K562 (cell line): ENCODE results near the gene RGS3. TPM values are rescaled to one million over a fixed set of nuclear protein-coding genes. Genes with fewer than 3 reads are reported as not detected.

ENCODE experiments used
- ATAC-seq: fragments of 200-7000 bp; cut with Tn5 transposase; 3 replicates; pipeline ENCODE4 v1.9.1; 2020; ENCODE audit warnings: moderate library complexity
- BruUV-seq: library from RNA; stranded (reverse); fragments of 400-500 nt; replicated peaks from 2 replicates; lab custom pipeline; 2021; lab: Mats Ljungman, UMichigan
- CTCF ChIA-PET: fragments of 300-600 bp; formaldehyde crosslinking; extraction: SDS; loops from one replicate; lab custom pipeline; 2021; ENCODE audit warnings: low intra/inter-chr PET ratio; lab: Yijun Ruan, JAX
- POLR2A ChIA-PET: fragments of 300-600, 350-650 bp; sonication (Branson Sonifier 250); formaldehyde crosslinking; extraction: SDS; loops from one replicate; lab custom pipeline; 2021; ENCODE audit warnings: antibody characterized with exemption, inconsistent platforms; lab: Yijun Ruan, JAX
- DNase-seq, 4 experiments: peaks; one replicate each; pipeline versions ENCODE4 v3.0.0 to v3.0.0-alpha.2; 2011 to 2018; ENCODE audit warnings: low spot score in 3 of 4, mixed read lengths in 3 of 4; ENCODE audit errors: extremely low read depth in 1 of 4
- FAIRE-seq: peaks from 2 replicates; lab custom pipeline; 2011; peaks lifted over from hg19 to GRCh38; lab: Jason Lieb, UNC
- H2AFZ ChIP-seq: 2 replicates; pipeline ENCODE4 v1.6.0; 2011; ENCODE audit warnings: low read depth, low read length, control low read depth, inconsistent platforms
- H3K27ac ChIP-seq: fragments of 200-600 bp; 3 replicates; pipeline ENCODE4 v1.8.0; 2011; ENCODE audit warnings: low read depth, mild to moderate bottlenecking, control low read depth, inconsistent platforms, low read length, moderate library complexity, mixed read lengths; ENCODE audit errors: extremely low read depth
- H3K27me3 ChIP-seq, 2 experiments: fragments of 300-600 bp in 1 of 2; 2 replicates in 1 of 2; 3 replicates in 1 of 2; pipeline versions ENCODE4 v1.6.0 to v1.8.0; 2011; ENCODE audit warnings: inconsistent platforms in 2 of 2, low read length in 2 of 2, mild to moderate bottlenecking in 1 of 2, mixed read lengths in 1 of 2, moderate library complexity in 1 of 2; ENCODE audit not compliant: control insufficient read depth in 2 of 2, insufficient read depth in 2 of 2
- H3K36me3 ChIP-seq: fragments of 300-600 bp; 3 replicates; pipeline ENCODE4 v1.8.0; 2011; ENCODE audit warnings: mild to moderate bottlenecking, low read length, inconsistent platforms; ENCODE audit not compliant: control insufficient read depth, insufficient read depth
- H3K4me1 ChIP-seq, 2 experiments: fragments of 200-600 bp in 1 of 2; replicated peaks in 1 of 2; 2 replicates in 1 of 2; 3 replicates in 1 of 2; pipeline versions ENCODE4 v1.5.1 to v1.8.0; 2011; ENCODE audit warnings: inconsistent platforms in 2 of 2, low read length in 2 of 2, mild to moderate bottlenecking in 1 of 2, mixed read lengths in 1 of 2, moderate library complexity in 1 of 2; ENCODE audit not compliant: control insufficient read depth in 2 of 2, insufficient read depth in 2 of 2
- H3K4me2 ChIP-seq: 2 replicates; pipeline ENCODE4 v1.6.1; 2011; ENCODE audit warnings: low read length, control low read depth, inconsistent platforms, mixed read lengths; ENCODE audit not compliant: insufficient read depth
- H3K4me3 ChIP-seq: fragments of 200-600 bp; sonication (generic), shearing (Covaris generic); 2 replicates; pipeline ENCODE4 v1.5.1; 2016; ENCODE audit warnings: control low read depth, inconsistent platforms
- H3K79me2 ChIP-seq: fragments of 200-600 bp; 3 replicates; pipeline ENCODE4 v1.8.0; 2011; ENCODE audit warnings: low read length, inconsistent platforms; ENCODE audit not compliant: control insufficient read depth, insufficient read depth
- H3K9ac ChIP-seq, 2 experiments: 2 replicates each; pipeline versions ENCODE4 v1.6.0 to v1.6.1; 2011; ENCODE audit warnings: low read depth in 2 of 2, low read length in 2 of 2, control low read depth in 1 of 2, inconsistent platforms in 1 of 2, mild to moderate bottlenecking in 1 of 2, mixed read lengths in 1 of 2; ENCODE audit not compliant: insufficient read depth in 1 of 2
- H3K9me1 ChIP-seq: one replicate; pipeline ENCODE4 v1.6.0; 2011; ENCODE audit warnings: inconsistent platforms, mild to moderate bottlenecking, low read length, moderate library complexity; ENCODE audit not compliant: control insufficient read depth, insufficient read depth
- H3K9me3 ChIP-seq: replicated peaks from 2 replicates; pipeline ENCODE4 v1.5.1; 2011; ENCODE audit warnings: low read depth, low read length, inconsistent platforms; ENCODE audit not compliant: control insufficient read depth, insufficient read depth
- H4K20me1 ChIP-seq: replicated peaks from 2 replicates; pipeline ENCODE4 v1.6.1; 2011; ENCODE audit warnings: low read length, inconsistent platforms, mixed read lengths; ENCODE audit not compliant: control insufficient read depth, insufficient read depth
- ETS2 ChIP-seq: IDR thresholded peaks from 2 replicates; pipeline ENCODE4 v1.6.1; 2016; ENCODE audit warnings: borderline replicate concordance, missing genetic modification characterization, mild to moderate bottlenecking, moderate library complexity, missing compliant biosample characterization; ENCODE audit not compliant: poor library complexity, severe bottlenecking
- FOS ChIP-seq: IDR thresholded peaks from 3 replicates; pipeline ENCODE4 v1.6.1; 2011; ENCODE audit not compliant: insufficient read length; ENCODE audit errors: extremely low read depth
- HNRNPH1 ChIP-seq: fragments of 200-400 bp; formaldehyde crosslinking; optimal IDR thresholded peaks from 2 replicates; pipeline ENCODE3; 2017; ENCODE audit warnings: low read depth, mild to moderate bottlenecking, low read length, moderate library complexity
- MTA3 ChIP-seq: fragments of 450-650 bp; formaldehyde crosslinking; IDR thresholded peaks from 2 replicates; pipeline ENCODE4 v1.6.1; 2017; ENCODE audit warnings: mild to moderate bottlenecking, borderline replicate concordance
- NRF1 ChIP-seq, 2 experiments: fragments of 450-650 bp; IDR thresholded peaks in 1 of 2; conservative IDR thresholded peaks in 1 of 2; 2 replicates each; pipeline ENCODE4 v1.6.1; 2014; ENCODE audit warnings: mild to moderate bottlenecking in 2 of 2
- RNF2 ChIP-seq: sonication (generic); IDR thresholded peaks from 2 replicates; pipeline ENCODE4 v1.6.1; 2016
- ZBTB17 ChIP-seq: fragments of 450-650 bp; formaldehyde crosslinking; IDR thresholded peaks from 2 replicates; pipeline ENCODE4 v1.4.0; 2020; ENCODE audit warnings: mild to moderate bottlenecking
- WGBS: fragments of 100-300 bp; shearing (Covaris generic); methylation state at CpG from one replicate; pipeline ENCODE4 v1.1.6; 2016; ENCODE audit warnings: low coverage, mixed read lengths; ENCODE audit not compliant: insufficient coverage; ENCODE audit errors: missing lambda C conversion rate; 5-methylcytosine and 5-hydroxymethylcytosine counted together
- in situ Hi-C: fragments of 300-500 bp; cut with MboI; formaldehyde crosslinking; loops from 4 replicates; pipeline ENCODE4 v1.15.0; 2018; ENCODE audit warnings: inconsistent platforms, mixed read lengths
- intact Hi-C: fragments of 100-400 bp; cut with micrococcal nuclease; formaldehyde crosslinking; loops from 2 replicates; pipeline ENCODE4 v1.14.2; 2022
- polyA plus RNA-seq, 8 experiments: library from polyadenylated mRNA; depleted of rRNA in 4 of 8; stranded (reverse) in 5 of 8; unstranded in 3 of 8; fragments of >200 nt; fragmentation: Nextera tagmentation in 2 of 8; fragmentation: Illumina TruSeq in 1 of 8; extraction: Ambion mirVana in 2 of 8; extraction: Trizol in 1 of 8; gene quantifications; 2 replicates each; pipeline versions ENCODE4 v1.2.1 to v1.2.3, GENCODE V29; 2011 to 2014; ENCODE audit warnings: inconsistent platforms in 1 of 8, missing spikeins in 1 of 8
- total RNA-seq, 7 experiments: library from RNA; depleted of rRNA in 6 of 7; stranded (reverse); fragments of >200 nt in 6 of 7; fragmentation: Illumina TruSeq in 2 of 7; extraction: Trizol in 2 of 7; gene quantifications; 2 replicates each; pipeline versions ENCODE4 v1.2.1 to v1.2.3, GENCODE V29; 2011 to 2021; ENCODE audit warnings: low replicate concordance in 1 of 7

RGS3 gene
- total and polyA plus RNA-seq, 9 of the 15 experiments (the other 6 are each of a cell fraction or from before 2014, with no cell fraction given), result 0.08 to 2.9 (median 0.95) TPM

GRCh38 chr9:113623851-113624485 is 160.4 kb downstream of the RGS3 start:
- no peaks in the 10 kb centered on the region for H3K36me3 ChIP-seq
- in situ Hi-C loops (no loop called here), intact Hi-C loops (no loop called here)
- no peaks in the 10 kb centered on the region; the same call in 1 of the 2 replicates for H4K20me1 ChIP-seq
- DNase-seq (no peak), ATAC-seq (no peak), FAIRE-seq (no peak)
- 0% methylated on average over 9 of the region's 9 CpGs for WGBS
- H3K4me2 ChIP-seq, result no peak overlapping the region
- no peaks in the 10 kb centered on the region for H3K9me1 ChIP-seq
- ChIA-PET POLR2A (no interaction called here), CTCF (no interaction called here)
- no TSS peak for BruUV-seq
- no peaks in the 10 kb centered on the region for H3K79me2 ChIP-seq
- no peak overlapping the region for H3K9ac ChIP-seq
- H3K27me3 ChIP-seq, result peaks cover 53 to 84% of the 10 kb centered on the region in 2 experiments
- TF ChIP-seq NRF1 (conservative IDR thresholded peaks at IDR 0.05 in 1 of 2, IDR thresholded peaks at IDR 0.05 in 1 of 2) (no peak), ETS2 (tag) (no peak), HNRNPH1 (no peak), RNF2 (no peak), MTA3 (no peak), ZBTB17 (no peak), FOS (no peak)
- no peak overlapping the region for H2AFZ ChIP-seq
- no peaks in the 10 kb centered on the region for H3K9me3 ChIP-seq
- no peaks in the 10 kb centered on the region; a peak in 2 of 5 replicates for H3K4me1 ChIP-seq
- no peak overlapping the region for H3K27ac ChIP-seq
- no peak overlapping the region for H3K4me3 ChIP-seq
